ENCODE measurements around the gene SPP1.

- TF ChIP-seq CTCF (IDR thresholded peaks at IDR 0.05), result no peak
- TF ChIP-seq POLR2AphosphoS5 (IDR thresholded peaks at IDR 0.05), result no peak
- no peak for TF ChIP-seq EP300 (IDR thresholded peaks at IDR 0.05)
Measured at GRCh38 chr4:87937523-87937922, 38.0 kb upstream of the SPP1 start.

All from gastroesophageal sphincter (tissue), 3 donors.